Muscle of leg (tissue), 11 donors: ENCODE results near the gene EEIG2. TPM values are rescaled to one million over a fixed set of nuclear protein-coding genes. Genes with fewer than 3 reads are reported as not detected.
A peak's percentile ranks its signal among the peaks of the same experiment; 100 is the strongest.

ENCODE experiments used
- DNase-seq: peaks from one replicate; pipeline ENCODE4 v3.0.0; 2013
- H3K27ac ChIP-seq: one replicate; pipeline ENCODE4 v1.5.1; 2013; ENCODE audit warnings: mild to moderate bottlenecking, low read length, control low read depth
- H3K27me3 ChIP-seq: one replicate; pipeline ENCODE4 v1.6.1; 2013; ENCODE audit warnings: low read length; ENCODE audit not compliant: control insufficient read depth, insufficient read depth
- H3K36me3 ChIP-seq: one replicate; pipeline ENCODE4 v1.6.1; 2013; ENCODE audit warnings: low read length; ENCODE audit not compliant: control insufficient read depth, insufficient read depth
- H3K4me1 ChIP-seq: one replicate; pipeline ENCODE4 v1.6.1; 2013; ENCODE audit warnings: low read length; ENCODE audit not compliant: control insufficient read depth, insufficient read depth
- H3K4me3 ChIP-seq: one replicate; pipeline ENCODE4 v1.5.1; 2013; ENCODE audit warnings: low read length, control low read depth
- H3K9me3 ChIP-seq: replicated peaks from 2 replicates; pipeline ENCODE4 v1.6.1; 2013; ENCODE audit warnings: low read depth, low read length; ENCODE audit not compliant: control insufficient read depth
- WGBS: methylation state at CpG from one replicate; pipeline ENCODE4 v1.1.5; 2013; ENCODE audit warnings: missing lambda C conversion rate; ENCODE audit not compliant: insufficient coverage; 5-methylcytosine and 5-hydroxymethylcytosine counted together
- polyA plus RNA-seq, 8 donors: library from polyadenylated mRNA; unstranded; fragments of 120-200 nt; gene quantifications; one replicate each; pipeline versions ENCODE4 v1.2.1 to v1.2.3, GENCODE V29; 2013; ENCODE audit warnings: inconsistent platforms in 1 of 8, low replicate concordance in 1 of 8; ENCODE audit not compliant: insufficient read length in 8 of 8, insufficient read depth in 1 of 8
- total RNA-seq: library from RNA; stranded (reverse); fragments of 120-200 nt; gene quantifications from one replicate; pipeline ENCODE4 v1.2.4, GENCODE V29; 2013

The EEIG2 gene
- total and polyA plus RNA-seq, 9 donors = 9.0 to 17.3 (median 10.8) TPM

GRCh38 chr1:108572182-108572581 is 12.3 kb downstream of the EEIG2 start:
- Histone ChIP-seq H3K27ac (no peak overlapping the region), H3K27me3 (no peaks in the 10 kb centered on the region), H3K9me3 (peaks cover 4% of the 10 kb centered on the region), H3K36me3 (no peaks in the 10 kb centered on the region), H3K4me3 (no peak overlapping the region), H3K4me1 (no peaks in the 10 kb centered on the region)
- no peak for DNase-seq
- WGBS = 60% methylated on average over 2 of the region's 5 CpGs

GRCh38 chr1:108573183-108573582 is 13.3 kb downstream of the EEIG2 start:
- H3K4me3 ChIP-seq = no peak overlapping the region
- WGBS = no CpG with 5 or more reads among the region's 2 CpGs
- H3K27me3 ChIP-seq = no peaks in the 10 kb centered on the region
- H3K36me3 ChIP-seq = no peaks in the 10 kb centered on the region
- no peaks in the 10 kb centered on the region for H3K4me1 ChIP-seq
- peaks cover 4% of the 10 kb centered on the region for H3K9me3 ChIP-seq
- no peak for DNase-seq
- no peak overlapping the region for H3K27ac ChIP-seq

GRCh38 chr1:108574008-108574407 is 14.1 kb downstream of the EEIG2 start:
- Histone ChIP-seq H3K27me3 (no peaks in the 10 kb centered on the region), H3K27ac (no peak overlapping the region), H3K36me3 (no peaks in the 10 kb centered on the region)

GRCh38 chr1:108575375-108575774 is 15.5 kb downstream of the EEIG2 start:
- no peak overlapping the region for H3K4me3 ChIP-seq
- no peak overlapping the region for H3K27ac ChIP-seq
- no peaks in the 10 kb centered on the region for H3K36me3 ChIP-seq
- H3K4me1 ChIP-seq = no peaks in the 10 kb centered on the region
- DNase-seq = no peak
- no peaks in the 10 kb centered on the region for H3K27me3 ChIP-seq
- H3K9me3 ChIP-seq = peaks cover 13% of the 10 kb centered on the region

More at GRCh38 chr1:108574008-108574407, 14.1 kb downstream of the EEIG2 start:
- no peak for DNase-seq
- H3K4me1 ChIP-seq = no peaks in the 10 kb centered on the region
- H3K4me3 ChIP-seq = no peak overlapping the region
- peaks cover 4% of the 10 kb centered on the region for H3K9me3 ChIP-seq

- DNase-seq = peak; percentile 46
- 35% methylated on average over 2 of the region's 4 CpGs for WGBS
- H3K27me3 ChIP-seq = no peaks in the 10 kb centered on the region
- H3K36me3 ChIP-seq = no peaks in the 10 kb centered on the region
- peaks cover 21% of the 10 kb centered on the region for H3K9me3 ChIP-seq
- H3K27ac ChIP-seq = no peak overlapping the region
- no peak overlapping the region for H3K4me3 ChIP-seq
- peaks cover 3% of the 10 kb centered on the region for H3K4me1 ChIP-seq
These were observed 24.0 kb downstream of the EEIG2 start for GRCh38 chr1:108583757-108584427.

GRCh38 chr1:108584428-108584856 is 24.5 kb downstream of the EEIG2 start:
- Histone ChIP-seq H3K27me3 (no peaks in the 10 kb centered on the region), H3K4me3 (no peak overlapping the region), H3K9me3 (peaks cover 20% of the 10 kb centered on the region), H3K27ac (no peak overlapping the region), H3K4me1 (peaks cover 3% of the 10 kb centered on the region), H3K36me3 (no peaks in the 10 kb centered on the region)
- DNase-seq = no peak
- WGBS = no CpG with 5 or more reads among the region's 5 CpGs

- no CpG with 5 or more reads among the region's 1 CpG for WGBS
- H3K9me3 ChIP-seq = peaks cover 12% of the 10 kb centered on the region
- no peaks in the 10 kb centered on the region for H3K36me3 ChIP-seq
- no peak overlapping the region for H3K27ac ChIP-seq
- no peak for DNase-seq
- no peak overlapping the region for H3K4me3 ChIP-seq
- peaks cover 3% of the 10 kb centered on the region for H3K4me1 ChIP-seq
- no peaks in the 10 kb centered on the region for H3K27me3 ChIP-seq
These were observed 25.4 kb downstream of the EEIG2 start for GRCh38 chr1:108585313-108585712.

GRCh38 chr1:108590441-108590840 is 30.5 kb downstream of the EEIG2 start:
- no CpG with 5 or more reads among the region's 2 CpGs for WGBS
- no peaks in the 10 kb centered on the region for H3K9me3 ChIP-seq
- H3K4me3 ChIP-seq = no peak overlapping the region
- no peaks in the 10 kb centered on the region for H3K27me3 ChIP-seq
- peak overlapping the region; percentile 77 for H3K27ac ChIP-seq
- H3K36me3 ChIP-seq = no peaks in the 10 kb centered on the region
- DNase-seq = peak; percentile 62
- H3K4me1 ChIP-seq = peaks cover 5% of the 10 kb centered on the region

GRCh38 chr1:108590957-108591356 is 31.1 kb downstream of the EEIG2 start:
- WGBS = no CpG with 5 or more reads among the region's 3 CpGs
- DNase-seq = peak; percentile 95
- Histone ChIP-seq H3K27ac (peak overlapping the region; percentile 77), H3K36me3 (no peaks in the 10 kb centered on the region), H3K4me3 (no peak overlapping the region), H3K9me3 (no peaks in the 10 kb centered on the region), H3K4me1 (peaks cover 5% of the 10 kb centered on the region), H3K27me3 (no peaks in the 10 kb centered on the region)

GRCh38 chr1:108591466-108591865 is 31.6 kb downstream of the EEIG2 start:
- Histone ChIP-seq H3K27ac (peak overlapping the region; percentile 77), H3K4me3 (no peak overlapping the region), H3K4me1 (peaks cover 7% of the 10 kb centered on the region), H3K36me3 (no peaks in the 10 kb centered on the region), H3K27me3 (no peaks in the 10 kb centered on the region), H3K9me3 (no peaks in the 10 kb centered on the region)
- peak; percentile 45 for DNase-seq
- WGBS = 68% methylated on average over 4 of the region's 4 CpGs
